22Rv1 (cell line): ENCODE data around the gene ABCA13.

ENCODE experiments used
- ZFX ChIP-seq: fragments of 450-650 bp; IDR thresholded peaks from 2 replicates; pipeline ENCODE4 v1.6.1; 2017; ENCODE audit warnings: antibody characterized with exemption, borderline replicate concordance
- TF ChIP-seq, protein P1 (sequence below): fragments of 450-650 bp; IDR thresholded peaks from 2 replicates; pipeline ENCODE4 v1.5.1; 2017; ENCODE audit warnings: mild to moderate bottlenecking

- TF ChIP-seq, protein P1, sequence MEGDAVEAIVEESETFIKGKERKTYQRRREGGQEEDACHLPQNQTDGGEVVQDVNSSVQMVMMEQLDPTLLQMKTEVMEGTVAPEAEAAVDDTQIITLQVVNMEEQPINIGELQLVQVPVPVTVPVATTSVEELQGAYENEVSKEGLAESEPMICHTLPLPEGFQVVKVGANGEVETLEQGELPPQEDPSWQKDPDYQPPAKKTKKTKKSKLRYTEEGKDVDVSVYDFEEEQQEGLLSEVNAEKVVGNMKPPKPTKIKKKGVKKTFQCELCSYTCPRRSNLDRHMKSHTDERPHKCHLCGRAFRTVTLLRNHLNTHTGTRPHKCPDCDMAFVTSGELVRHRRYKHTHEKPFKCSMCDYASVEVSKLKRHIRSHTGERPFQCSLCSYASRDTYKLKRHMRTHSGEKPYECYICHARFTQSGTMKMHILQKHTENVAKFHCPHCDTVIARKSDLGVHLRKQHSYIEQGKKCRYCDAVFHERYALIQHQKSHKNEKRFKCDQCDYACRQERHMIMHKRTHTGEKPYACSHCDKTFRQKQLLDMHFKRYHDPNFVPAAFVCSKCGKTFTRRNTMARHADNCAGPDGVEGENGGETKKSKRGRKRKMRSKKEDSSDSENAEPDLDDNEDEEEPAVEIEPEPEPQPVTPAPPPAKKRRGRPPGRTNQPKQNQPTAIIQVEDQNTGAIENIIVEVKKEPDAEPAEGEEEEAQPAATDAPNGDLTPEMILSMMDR, result no peak
- no peak for TF ChIP-seq ZFX
Observed at GRCh38 chr7:48665353-48666135, 494.3 kb downstream of the ABCA13 start.
